B cell (primary cell): Measurements from ENCODE around the gene INSYN2A. TPM values are rescaled to one million over a fixed set of nuclear protein-coding genes. Genes with fewer than 3 reads are reported as not detected.

ENCODE experiments used
- ATAC-seq: fragments of 200-7000 bp; cut with Tn5 transposase; one replicate; pipeline ENCODE4 v1.10.0; 2021; ENCODE audit warnings: low read depth, mild to moderate bottlenecking, moderate number of reproducible peaks, moderate library complexity
- CTCF ChIA-PET: fragments of 350-600 bp; sonication (Branson Sonifier 250); formaldehyde crosslinking; loops from one replicate; lab custom pipeline; 2021; ENCODE audit warnings: antibody characterized with exemption, inconsistent platforms; lab: Charles Lee
- POLR2A ChIA-PET: fragments of 350-600 bp; sonication (Branson Sonifier 250); formaldehyde crosslinking; loops from one replicate; lab custom pipeline; 2021; ENCODE audit warnings: antibody characterized with exemption; lab: Charles Lee
- DNase-seq: peaks from one replicate; pipeline ENCODE4 v3.0.0; 2013
- H2AFZ ChIP-seq: 2 replicates; pipeline ENCODE4 v1.6.1; 2012; ENCODE audit warnings: mild to moderate bottlenecking, low read depth, low read length; ENCODE audit not compliant: insufficient read depth, poor library complexity, severe bottlenecking
- H3K27ac ChIP-seq, 2 donors: 1 replicate in 1 of 2; 2 replicates in 1 of 2; pipeline ENCODE4 v1.5.1; 2012 to 2013; ENCODE audit warnings: low read length in 2 of 2, mild to moderate bottlenecking in 2 of 2, moderate library complexity in 1 of 2
- H3K27me3 ChIP-seq, 4 experiments: fragments of 200-600 bp in 1 of 4; sonication (generic) in 1 of 4; replicated peaks in 1 of 4; 1 replicate in 2 of 4; 2 replicates in 2 of 4; pipeline versions ENCODE4 v1.6.1 to v1.7.0; 2013 to 2016; ENCODE audit warnings: low read length in 3 of 4, mild to moderate bottlenecking in 2 of 4, mixed read lengths in 1 of 4, moderate library complexity in 1 of 4; ENCODE audit not compliant: insufficient read depth in 4 of 4, control insufficient read depth in 3 of 4; ENCODE audit errors: control extremely low read depth in 1 of 4
- H3K36me3 ChIP-seq, 2 experiments: replicated peaks in 1 of 2; 1 replicate in 1 of 2; 2 replicates in 1 of 2; pipeline versions ENCODE4 v1.6.1 to v1.7.1; 2013; ENCODE audit warnings: low read length in 1 of 2; ENCODE audit not compliant: insufficient read depth in 2 of 2, control insufficient read depth in 1 of 2; ENCODE audit errors: control extremely low read depth in 1 of 2, extremely low read depth in 1 of 2
- H3K4me1 ChIP-seq, 2 donors: fragments of 200-600 bp in 1 of 2; sonication (generic) in 1 of 2; 1 replicate in 1 of 2; 2 replicates in 1 of 2; pipeline versions ENCODE4 v1.5.1 to v1.6.1; 2013 to 2017; ENCODE audit warnings: low read length in 2 of 2; ENCODE audit not compliant: control insufficient read depth in 2 of 2, insufficient read depth in 2 of 2
- H3K4me2 ChIP-seq: replicated peaks from 2 replicates; pipeline ENCODE3; 2012; ENCODE audit warnings: mild to moderate bottlenecking, low read depth, low read length; ENCODE audit not compliant: poor library complexity, severe bottlenecking
- H3K4me3 ChIP-seq, 5 experiments: fragments of 200-600 bp in 1 of 5; sonication (generic) in 1 of 5; 1 replicate in 3 of 5; 2 replicates in 2 of 5; pipeline versions ENCODE4 v1.5.1 to v1.7.0; 2011 to 2016; ENCODE audit warnings: low read length in 4 of 5, mild to moderate bottlenecking in 4 of 5, low read depth in 2 of 5, control low read depth in 1 of 5, moderate library complexity in 1 of 5; ENCODE audit not compliant: insufficient read depth in 1 of 5; ENCODE audit errors: control extremely low read depth in 1 of 5, extremely low read depth in 1 of 5
- H3K79me2 ChIP-seq: fragments of 200-600 bp; sonication (generic); one replicate; pipeline ENCODE4 v1.6.0; 2016; ENCODE audit warnings: low read length; ENCODE audit not compliant: control insufficient read depth, insufficient read depth
- H3K9ac ChIP-seq: fragments of 200-600 bp; sonication (generic); 2 replicates; pipeline ENCODE4 v1.6.1; 2017; ENCODE audit warnings: mild to moderate bottlenecking, low read length, moderate library complexity
- H3K9me3 ChIP-seq, 3 donors: one replicate each; pipeline versions ENCODE4 v1.6.1 to v1.7.1; 2013; ENCODE audit warnings: low read length in 2 of 3; ENCODE audit not compliant: control insufficient read depth in 2 of 3, insufficient read depth in 1 of 3; ENCODE audit errors: control extremely low read depth in 1 of 3
- H4K20me1 ChIP-seq: 2 replicates; pipeline ENCODE4 v1.6.0; 2012; ENCODE audit warnings: mild to moderate bottlenecking, low read length; ENCODE audit not compliant: insufficient read depth, control insufficient read depth, poor library complexity, severe bottlenecking
- H3K27ac Mint-ChIP-seq: one replicate; pipeline ENCODE4 v1.8.0; 2021; ENCODE audit warnings: mixed read lengths
- H3K27me3 Mint-ChIP-seq: one replicate; pipeline ENCODE4 v1.8.0; 2021; ENCODE audit warnings: mixed read lengths
- H3K4me1 Mint-ChIP-seq: one replicate; pipeline ENCODE4 v1.8.0; 2021; ENCODE audit warnings: mixed read lengths
- H3K4me3 Mint-ChIP-seq: one replicate; pipeline ENCODE4 v1.8.0; 2021; ENCODE audit warnings: mixed read lengths
- H3K9me3 Mint-ChIP-seq: one replicate; pipeline ENCODE4 v1.8.0; 2022; ENCODE audit warnings: mixed read lengths; ENCODE audit not compliant: insufficient read depth
- CTCF ChIP-seq: fragments of 200-600 bp; IDR thresholded peaks from one replicate; pipeline ENCODE4 v1.8.0; 2022; ENCODE audit warnings: antibody characterized with exemption, mild to moderate bottlenecking
- EZH2 ChIP-seq: IDR thresholded peaks from 2 replicates; pipeline ENCODE4 v1.6.1; 2012; ENCODE audit warnings: borderline replicate concordance, low read depth, mild to moderate bottlenecking, moderate library complexity, low read length; ENCODE audit not compliant: insufficient read depth, poor library complexity, severe bottlenecking
- WGBS: methylation state at CpG from one replicate; pipeline ENCODE4 v1.1.5; 2013; ENCODE audit warnings: missing lambda C conversion rate; ENCODE audit not compliant: insufficient coverage; 5-methylcytosine and 5-hydroxymethylcytosine counted together
- intact Hi-C: fragments of 100-400 bp; cut with micrococcal nuclease; formaldehyde crosslinking; loops from one replicate; pipeline ENCODE4 v1.10.0; 2022
- polyA plus RNA-seq: library from polyadenylated mRNA; depleted of rRNA; stranded (reverse); fragments of >200 nt; gene quantifications from 2 replicates; pipeline ENCODE4 v1.2.3, GENCODE V29; 2012
- total RNA-seq, 2 donors: library from RNA; stranded (reverse); fragments of 120-200 nt in 1 of 2; gene quantifications; 1 replicate in 1 of 2; 2 replicates in 1 of 2; pipeline versions ENCODE4 v1.2.3 to v1.2.4, GENCODE V29; 2013 to 2022

INSYN2A gene
- total and polyA plus RNA-seq, 2 donors (not counting 1 experiment from before 2014, with no cell fraction given): not detected

DNA sequence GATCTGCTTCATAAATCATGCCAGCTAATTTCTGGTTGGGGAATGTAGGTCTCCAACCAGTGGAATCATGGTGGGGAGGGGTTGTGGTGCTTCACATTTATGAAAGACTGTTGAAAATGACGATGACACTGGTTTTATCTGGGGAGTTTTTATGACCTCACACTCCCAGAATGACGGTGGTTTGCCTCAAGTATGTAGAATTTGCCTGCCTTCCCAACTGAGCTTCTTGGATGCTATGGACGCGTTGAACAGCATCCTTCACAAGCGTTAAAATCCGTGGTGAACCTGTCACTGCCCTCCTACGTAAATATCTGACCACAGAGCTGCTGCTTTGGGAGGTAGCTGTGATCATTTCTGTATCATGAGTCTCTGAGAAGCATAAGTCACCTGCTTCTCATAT is 3.3 kb downstream of the INSYN2A start:
- Mint-ChIP-seq H3K4me3 (no peak overlapping the region), H3K27ac (no peak overlapping the region), H3K9me3 (no peaks in the 10 kb centered on the region), H3K27me3 (peaks cover 28% of the 10 kb centered on the region), H3K4me1 (no peaks in the 10 kb centered on the region)
- Histone ChIP-seq H3K27me3 (peaks cover 0 to 8% (median 1%) of the 10 kb centered on the region in 4 experiments), H3K4me1 (no peaks in the 10 kb centered on the region), H3K36me3 (no peaks in the 10 kb centered on the region), H3K9me3 (no peaks in the 10 kb centered on the region), H3K9ac (no peak overlapping the region), H3K79me2 (no peaks in the 10 kb centered on the region), H3K4me3 (no peak overlapping the region), H3K4me2 (no peak overlapping the region), H4K20me1 (no peaks in the 10 kb centered on the region), H2AFZ (no peak overlapping the region), H3K27ac (no peak overlapping the region)
- WGBS: 80% methylated on average over 7 of the region's 7 CpGs
- ChIA-PET POLR2A (no interaction called here), CTCF (no interaction called here)
- ATAC-seq (no peak), DNase-seq (no peak)
- TF ChIP-seq CTCF (no peak), EZH2 (no peak)
- intact Hi-C loops: no loop called here

GRCh38 chr10:127190427-127190826 is 6.0 kb downstream of the INSYN2A start:
- ChIA-PET POLR2A (no interaction called here), CTCF (no interaction called here)
- no peak for ATAC-seq
- intact Hi-C loops: no loop called here
- H3K9me3 ChIP-seq: peaks cover 0 to 2% (median 0%) of the 10 kb centered on the region in 3 donors
- Mint-ChIP-seq H3K27me3 (peaks cover 20% of the 10 kb centered on the region), H3K4me1 (no peaks in the 10 kb centered on the region), H3K27ac (no peak overlapping the region), H3K4me3 (no peak overlapping the region), H3K9me3 (no peaks in the 10 kb centered on the region)
- H3K36me3 ChIP-seq: no peaks in the 10 kb centered on the region
- H2AFZ ChIP-seq: no peak overlapping the region
- DNase-seq: no peak
- no peaks in the 10 kb centered on the region for H4K20me1 ChIP-seq
- no peak overlapping the region for H3K9ac ChIP-seq
- 100% methylated on average over 1 of the region's 5 CpGs for WGBS
- no peak overlapping the region for H3K4me3 ChIP-seq
- TF ChIP-seq CTCF (no peak), EZH2 (no peak)
- peaks cover 0 to 4% (median 1%) of the 10 kb centered on the region in 4 experiments for H3K27me3 ChIP-seq
- H3K4me1 ChIP-seq: no peaks in the 10 kb centered on the region
- no peaks in the 10 kb centered on the region for H3K79me2 ChIP-seq
- no peak overlapping the region for H3K4me2 ChIP-seq
- H3K27ac ChIP-seq: no peak overlapping the region
